IgD-negative memory B cell (primary cell): Measurements from ENCODE around the gene PAGE3. TPM values are rescaled to one million over a fixed set of nuclear protein-coding genes. Genes with fewer than 3 reads are reported as not detected.

ENCODE experiments used
- H3K27ac Mint-ChIP-seq, 3 donors: one replicate each; pipeline ENCODE4 v1.8.0; 2020 to 2022; ENCODE audit warnings: mild to moderate bottlenecking in 3 of 3, mixed read lengths in 3 of 3, moderate library complexity in 1 of 3
- H3K27me3 Mint-ChIP-seq: one replicate; pipeline ENCODE4 v1.8.0; 2021; ENCODE audit warnings: mixed read lengths
- H3K36me3 Mint-ChIP-seq: one replicate; pipeline ENCODE4 v1.8.0; 2020; ENCODE audit warnings: mild to moderate bottlenecking, mixed read lengths
- H3K4me1 Mint-ChIP-seq, 3 donors: one replicate each; pipeline ENCODE4 v1.8.0; 2020 to 2022; ENCODE audit warnings: mixed read lengths in 3 of 3, mild to moderate bottlenecking in 1 of 3
- H3K4me3 Mint-ChIP-seq, 4 donors: one replicate each; pipeline ENCODE4 v1.8.0; 2020 to 2022; ENCODE audit warnings: mild to moderate bottlenecking in 4 of 4, mixed read lengths in 4 of 4, moderate library complexity in 3 of 4
- H3K9me3 Mint-ChIP-seq, 3 donors: one replicate each; pipeline ENCODE4 v1.8.0; 2020 to 2021; ENCODE audit warnings: mixed read lengths in 3 of 3, mild to moderate bottlenecking in 1 of 3
- polyA plus RNA-seq: library from polyadenylated mRNA; unstranded; fragments of 300-500 nt; fragmentation: Illumina TruSeq; gene quantifications from one replicate; pipeline ENCODE4 v1.2.3, GENCODE V29; 2021

Gene PAGE3, protein sequence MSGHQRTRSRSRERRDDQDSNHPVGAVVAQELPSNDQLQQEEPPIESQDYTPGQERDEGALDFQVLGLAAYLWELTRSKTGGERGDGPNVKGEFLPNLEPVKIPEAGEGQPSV
- polyA plus RNA-seq: not detected

DNA sequence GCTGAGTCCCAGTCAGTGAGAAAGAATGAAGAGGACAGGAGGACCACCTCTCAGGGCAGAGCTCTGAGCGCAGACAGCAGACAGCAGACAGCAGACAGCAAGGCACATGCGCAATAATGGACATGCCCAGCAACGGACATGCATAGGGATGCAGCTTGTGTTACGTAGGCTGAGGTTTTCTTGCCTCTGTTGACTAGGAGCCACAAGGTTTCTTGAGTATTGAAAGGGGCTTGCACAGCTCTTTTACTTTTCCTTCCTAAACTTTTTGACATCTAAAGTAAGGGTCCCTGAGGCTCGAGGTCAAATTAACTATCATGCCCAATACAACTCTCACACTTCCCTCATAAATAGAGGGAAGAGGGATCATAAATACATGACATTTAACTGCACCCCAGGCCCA is at the start of gene PAGE3:
PAGE3 (minus strand) TSS at position 101 of the 400 bp plus-strand sequence. CDS start 1,013 bp downstream, outside the sequence.
- Mint-ChIP-seq H3K27me3 (no peaks in the 10 kb centered on the region), H3K36me3 (no peaks in the 10 kb centered on the region), H3K4me1 (no peaks in the 10 kb centered on the region), H3K27ac (no peak within 1 kb of the TSS), H3K9me3 (no peaks in the 10 kb centered on the region), H3K4me3 (no peak within 1 kb of the TSS)

DNA sequence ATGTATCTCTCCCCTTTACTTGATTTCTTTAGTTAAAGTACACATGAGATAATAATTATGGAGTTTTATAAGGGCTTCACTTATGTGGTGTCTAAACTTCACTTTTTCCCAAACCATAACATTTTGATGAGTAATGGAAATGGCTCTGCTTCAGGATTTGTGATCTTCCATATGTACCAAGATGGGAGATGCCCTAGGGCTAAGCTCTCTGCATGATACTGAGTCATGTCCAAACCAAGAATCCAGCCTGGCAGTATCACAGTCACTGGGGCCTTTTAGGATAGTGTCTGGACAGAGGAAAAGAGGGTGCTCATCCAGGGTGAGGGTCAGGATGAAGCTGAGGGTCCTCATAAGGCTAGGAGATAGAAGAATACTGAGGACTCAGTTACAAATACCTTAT is 47.9 kb upstream of the PAGE3 start:
- H3K4me3 Mint-ChIP-seq: no peak overlapping the region
- no peaks in the 10 kb centered on the region for H3K4me1 Mint-ChIP-seq
- no peak overlapping the region for H3K27ac Mint-ChIP-seq
- H3K27me3 Mint-ChIP-seq: no peaks in the 10 kb centered on the region
- no peaks in the 10 kb centered on the region for H3K36me3 Mint-ChIP-seq
- peaks cover 0 to 2% (median 0%) of the 10 kb centered on the region in 3 donors for H3K9me3 Mint-ChIP-seq

DNA sequence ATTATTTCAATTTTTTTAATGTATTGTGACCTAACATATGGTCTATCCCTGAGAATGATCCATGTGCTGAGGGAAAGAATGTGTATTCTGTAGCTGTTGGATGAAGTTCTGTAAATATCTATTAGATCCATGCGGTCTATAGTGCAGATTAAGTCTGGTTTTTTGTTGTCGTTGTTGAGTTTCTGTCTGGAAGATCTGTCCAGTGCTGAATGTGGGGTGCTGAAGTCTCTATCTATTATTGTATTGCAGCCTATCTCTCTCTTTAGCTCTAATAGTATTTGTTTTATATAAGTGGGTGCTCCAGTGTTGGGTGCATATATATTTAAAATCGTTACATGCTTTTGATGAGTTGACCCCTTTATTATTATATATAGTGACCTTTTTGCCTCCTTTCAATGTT is 26.2 kb upstream of the PAGE3 start:
- Mint-ChIP-seq H3K4me1 (no peaks in the 10 kb centered on the region), H3K4me3 (no peak overlapping the region), H3K36me3 (peaks cover 3% of the 10 kb centered on the region), H3K9me3 (peaks cover 0 to 6% (median 4%) of the 10 kb centered on the region in 3 donors), H3K27me3 (no peaks in the 10 kb centered on the region), H3K27ac (no peak overlapping the region)

DNA sequence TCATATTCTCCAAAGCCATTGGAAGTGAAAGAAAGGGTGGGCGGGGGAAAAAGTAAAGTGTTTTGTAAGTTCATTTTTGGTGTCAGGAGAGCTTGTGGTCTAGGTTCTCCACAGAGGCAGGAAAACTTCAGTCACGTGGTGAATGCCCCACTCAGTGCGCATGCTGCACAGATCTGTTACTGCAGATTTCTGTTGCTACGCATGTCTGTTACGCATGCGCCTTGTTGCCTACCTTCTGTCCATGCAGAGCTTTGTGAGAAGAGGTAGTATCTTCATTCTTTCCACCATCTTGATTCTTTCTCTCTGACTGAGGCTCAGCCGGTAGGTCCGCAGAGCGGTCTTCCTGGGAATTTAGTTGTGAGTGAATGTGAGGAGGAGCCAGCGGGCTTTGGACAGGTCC is 15.1 kb upstream of the PAGE3 start:
- H3K27me3 Mint-ChIP-seq: peaks cover 2% of the 10 kb centered on the region
- no peaks in the 10 kb centered on the region for H3K4me1 Mint-ChIP-seq
- H3K9me3 Mint-ChIP-seq: peaks cover 0 to 5% (median 0%) of the 10 kb centered on the region in 3 donors
- no peak overlapping the region for H3K27ac Mint-ChIP-seq
- no peak overlapping the region for H3K4me3 Mint-ChIP-seq
- H3K36me3 Mint-ChIP-seq: no peaks in the 10 kb centered on the region

DNA sequence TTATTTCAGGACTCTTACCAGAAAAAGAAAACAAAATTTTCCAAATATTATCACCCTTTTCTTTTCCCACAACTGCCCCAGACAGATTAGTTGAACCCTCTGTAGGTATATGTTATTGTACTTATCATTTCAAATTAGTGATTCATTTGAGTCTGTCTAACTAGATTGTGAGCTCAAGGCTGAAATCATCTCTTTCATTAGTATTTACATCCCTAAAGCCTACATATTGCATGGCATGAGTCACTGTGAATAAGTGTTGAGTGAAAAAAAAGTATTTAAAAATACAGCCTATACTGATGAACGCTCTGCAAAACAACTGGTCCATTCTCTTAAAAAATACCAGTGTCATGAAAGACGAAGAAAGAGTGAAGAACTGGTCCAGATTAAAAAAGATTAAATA is 3.9 kb downstream of the PAGE3 start:
- H3K9me3 Mint-ChIP-seq: no peaks in the 10 kb centered on the region
- H3K4me3 Mint-ChIP-seq: no peak overlapping the region

DNA sequence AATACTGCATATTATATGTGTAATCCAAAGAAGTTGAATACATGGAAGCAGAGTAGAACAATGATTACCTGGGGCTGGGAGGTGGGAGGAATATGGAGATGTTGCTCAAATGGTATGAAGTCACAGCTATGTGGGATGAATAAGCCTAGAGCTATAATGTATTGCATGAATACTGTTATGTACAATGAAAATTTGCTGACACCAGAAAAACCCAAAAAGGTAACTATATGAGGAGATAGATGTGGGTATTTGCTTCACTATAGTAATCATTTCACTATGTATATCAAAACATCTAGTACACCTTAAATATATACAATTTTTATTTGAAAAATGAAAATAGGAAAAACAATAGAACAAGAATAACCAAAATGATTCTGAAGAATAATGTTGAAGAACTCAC is 11.2 kb downstream of the PAGE3 start:
- H3K4me3 Mint-ChIP-seq: no peak overlapping the region
- no peaks in the 10 kb centered on the region for H3K27me3 Mint-ChIP-seq
- H3K4me1 Mint-ChIP-seq: no peaks in the 10 kb centered on the region
- no peaks in the 10 kb centered on the region for H3K36me3 Mint-ChIP-seq
- H3K27ac Mint-ChIP-seq: no peak overlapping the region
- peaks cover 0 to 2% (median 0%) of the 10 kb centered on the region in 3 donors for H3K9me3 Mint-ChIP-seq

More for the DNA sequence above, 3.9 kb downstream of the PAGE3 start:
- Mint-ChIP-seq H3K36me3 (no peaks in the 10 kb centered on the region), H3K27me3 (no peaks in the 10 kb centered on the region), H3K27ac (no peak overlapping the region), H3K4me1 (no peaks in the 10 kb centered on the region)

DNA sequence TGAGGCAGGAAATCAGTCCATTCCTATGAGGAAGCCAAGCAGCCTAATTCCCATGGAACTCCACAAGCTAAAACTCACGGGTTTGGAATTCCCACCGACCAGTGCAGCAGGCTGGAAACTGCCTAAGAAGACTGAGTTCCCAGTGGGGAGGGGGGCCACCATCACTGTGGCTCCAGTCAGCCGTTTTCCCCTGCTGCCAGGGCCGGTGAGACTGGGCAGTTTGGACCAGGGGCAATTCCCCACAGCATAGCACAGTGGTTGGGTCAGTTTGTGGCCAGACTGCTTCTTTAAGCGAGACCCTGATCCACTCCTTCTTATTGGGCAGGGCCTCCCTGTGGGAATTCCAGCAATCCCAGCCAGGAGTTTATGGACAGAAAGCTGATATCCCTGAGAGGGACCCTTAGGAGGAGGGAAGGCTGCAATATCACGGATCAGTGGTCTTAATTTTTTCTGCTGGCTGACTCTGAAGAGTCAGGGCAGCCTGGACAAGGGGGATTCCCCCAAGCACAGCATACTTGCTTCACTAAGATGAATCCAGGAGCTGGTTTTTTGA is 23.9 kb downstream of the PAGE3 start:
- Mint-ChIP-seq H3K4me3 (no peak overlapping the region), H3K27ac (no peak overlapping the region), H3K27me3 (peaks cover 3% of the 10 kb centered on the region), H3K4me1 (no peaks in the 10 kb centered on the region), H3K36me3 (peaks cover 3% of the 10 kb centered on the region), H3K9me3 (peaks cover 0 to 4% (median 3%) of the 10 kb centered on the region in 3 donors)

DNA sequence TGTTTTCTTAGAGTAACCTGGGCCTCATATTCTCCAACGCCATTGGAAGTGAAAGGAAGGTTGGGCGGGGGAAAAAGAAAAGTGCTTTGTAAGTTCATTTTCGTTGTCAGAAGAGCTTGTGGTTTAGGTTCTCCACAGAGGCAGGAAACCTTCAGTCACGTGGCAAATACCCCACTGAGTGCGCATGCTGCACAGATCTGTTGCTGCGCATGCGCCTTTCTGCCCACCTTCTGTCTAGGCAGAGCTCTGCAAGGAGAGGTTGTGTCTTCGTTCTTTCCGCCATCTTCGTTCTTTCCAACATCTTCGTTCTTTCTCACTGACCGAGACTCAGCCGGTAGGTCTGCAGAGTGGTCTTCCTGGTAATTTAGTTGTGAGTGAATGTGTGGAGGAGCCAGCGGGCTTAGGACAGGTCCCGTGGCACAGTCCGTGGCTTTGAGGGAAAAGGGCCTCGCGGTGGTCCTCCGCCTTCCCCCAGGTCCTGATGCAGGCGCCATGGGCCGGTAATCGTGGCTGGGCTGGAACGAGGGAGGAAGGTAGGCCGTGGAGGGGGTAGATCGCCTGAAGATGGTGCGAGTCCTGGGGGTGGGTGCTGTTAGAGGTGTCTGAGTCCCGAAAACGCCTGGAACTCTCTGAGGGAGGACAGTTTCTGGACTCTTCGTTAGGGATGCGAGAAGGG is 44.5 kb downstream of the PAGE3 start, which contains the start of gene PAGE5:
PAGE5 (plus strand) TSS at position 228 of the 676 bp plus-strand sequence. CDS start 1,037 bp downstream, outside the sequence.
- Mint-ChIP-seq H3K27me3 (no peaks in the 10 kb centered on the region), H3K4me3 (no peak within 1 kb of the TSS), H3K27ac (no peak within 1 kb of the TSS), H3K36me3 (no peaks in the 10 kb centered on the region), H3K9me3 (peaks cover 0 to 4% (median under 1%) of the 10 kb centered on the region in 3 donors), H3K4me1 (no peaks in the 10 kb centered on the region)

DNA sequence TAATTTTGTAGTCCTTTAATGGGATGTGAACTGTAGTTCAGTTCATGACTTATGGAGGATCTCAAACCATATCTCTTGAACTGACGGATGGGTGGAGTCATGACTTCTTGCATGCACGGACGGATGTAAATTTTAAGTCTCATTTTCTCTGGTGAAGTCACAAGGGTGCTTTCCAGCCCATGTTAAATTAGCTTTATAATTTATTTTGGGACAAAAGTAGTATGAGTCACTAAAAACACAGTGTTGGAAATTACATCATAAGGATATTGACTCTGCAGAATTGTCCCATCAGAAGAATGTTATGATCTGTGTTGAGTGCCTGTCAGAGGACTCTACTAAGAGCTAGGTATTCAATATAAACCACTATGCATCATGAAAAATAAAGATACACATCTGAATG is 51.3 kb downstream of the PAGE3 start:
- H3K27ac Mint-ChIP-seq: no peak overlapping the region
- peaks cover 0 to 3% (median 0%) of the 10 kb centered on the region in 3 donors for H3K4me1 Mint-ChIP-seq
- no peak overlapping the region for H3K4me3 Mint-ChIP-seq
- peaks cover 0 to 4% (median 2%) of the 10 kb centered on the region in 3 donors for H3K9me3 Mint-ChIP-seq
- peaks cover 2% of the 10 kb centered on the region for H3K36me3 Mint-ChIP-seq
- no peaks in the 10 kb centered on the region for H3K27me3 Mint-ChIP-seq

DNA sequence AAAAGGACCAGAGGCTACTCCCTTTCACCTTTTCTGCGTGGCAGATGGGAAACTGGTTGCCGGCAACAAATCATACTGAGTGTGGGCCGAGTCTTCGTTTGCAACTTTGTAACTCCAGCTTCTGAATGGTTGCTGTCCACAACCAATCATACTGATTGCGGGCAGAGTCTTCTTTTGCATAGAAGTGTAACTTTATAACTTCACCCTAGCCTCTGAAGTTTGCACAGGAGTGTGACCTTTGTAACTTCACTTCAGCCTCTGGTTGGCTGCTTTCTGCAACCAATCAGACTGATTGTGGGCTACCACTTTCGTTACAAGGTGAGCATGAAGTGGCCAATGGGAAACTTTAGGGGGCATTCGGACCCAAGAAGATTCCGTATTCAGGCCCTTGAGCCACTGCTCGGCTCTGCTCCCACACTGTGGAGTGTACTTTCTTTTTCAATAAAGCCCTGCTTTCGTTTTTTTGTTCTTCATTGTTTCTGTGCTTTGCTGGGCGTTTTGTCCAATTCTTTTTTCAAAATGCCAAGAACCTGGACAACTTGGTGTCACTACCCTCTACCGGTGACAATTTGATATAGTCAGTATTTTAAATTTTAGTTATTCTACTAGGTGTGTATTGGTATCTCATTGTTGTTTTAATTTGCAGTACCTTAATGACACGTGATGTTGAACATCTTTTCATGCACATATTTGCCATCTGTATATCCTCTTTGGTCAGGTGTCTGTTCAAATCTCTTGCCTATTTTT is 53.6 kb downstream of the PAGE3 start:
- H3K27ac Mint-ChIP-seq: no peak overlapping the region
- no peak overlapping the region for H3K4me3 Mint-ChIP-seq
- H3K27me3 Mint-ChIP-seq: no peaks in the 10 kb centered on the region
- H3K9me3 Mint-ChIP-seq: peaks cover 0 to 2% (median 2%) of the 10 kb centered on the region in 3 donors
- peaks cover 0 to 3% (median 0%) of the 10 kb centered on the region in 3 donors for H3K4me1 Mint-ChIP-seq
- peaks cover 2% of the 10 kb centered on the region for H3K36me3 Mint-ChIP-seq

Other genes starting within 250 kb of the PAGE3 start
- not detected for gene ALAS2, start 233.9 kb downstream of the PAGE3 start, polyA plus RNA-seq
- not detected for gene PAGE2B, start 189.9 kb downstream of the PAGE3 start, polyA plus RNA-seq
- gene PAGE2, start 175.9 kb downstream of the PAGE3 start, polyA plus RNA-seq: not detected
- gene PAGE5, start 44.6 kb downstream of the PAGE3 start, polyA plus RNA-seq: not detected
- 18.2 TPM for gene MAGEH1, start 187.2 kb upstream of the PAGE3 start, polyA plus RNA-seq
- gene USP51, start 224.9 kb upstream of the PAGE3 start, polyA plus RNA-seq: 0.45 TPM